Activated naive CD4-positive, alpha-beta T cell treated with anti-CD3 and anti-CD28 coated beads for 36 hours (primary cell): ENCODE data around the gene DIS3L2. TPM values are rescaled to one million over a fixed set of nuclear protein-coding genes. Genes with fewer than 3 reads are reported as not detected.
"Not testable (repeated sequence)": the region's sequence is repeated elsewhere in the genome, so short reads cannot be mapped to it uniquely, and the experiment has no call there.

Experiments
- CTCF ChIA-PET: fragments of 350-600 bp; sonication (Branson Sonifier 250); formaldehyde crosslinking; loops from one replicate; lab custom pipeline; 2021; ENCODE audit warnings: antibody characterized with exemption; lab: Charles Lee
- DNase-seq: peaks from one replicate; pipeline ENCODE4 v3.0.0-alpha.2; 2020
- H3K27ac Mint-ChIP-seq: one replicate; pipeline ENCODE4 v1.8.0; 2021; ENCODE audit warnings: mild to moderate bottlenecking, mixed read lengths
- H3K27me3 Mint-ChIP-seq: one replicate; pipeline ENCODE4 v1.8.0; 2021; ENCODE audit warnings: low read depth, mixed read lengths
- H3K36me3 Mint-ChIP-seq: one replicate; pipeline ENCODE4 v1.8.0; 2021; ENCODE audit warnings: low read depth, mixed read lengths
- H3K4me1 Mint-ChIP-seq: one replicate; pipeline ENCODE4 v1.8.0; 2021; ENCODE audit warnings: low read depth, mixed read lengths
- H3K4me3 Mint-ChIP-seq: one replicate; pipeline ENCODE4 v1.8.0; 2021; ENCODE audit warnings: mild to moderate bottlenecking, moderate library complexity, mixed read lengths
- H3K9me3 Mint-ChIP-seq: one replicate; pipeline ENCODE4 v1.8.0; 2021; ENCODE audit warnings: mixed read lengths
- intact Hi-C: fragments of 100-400 bp; cut with micrococcal nuclease; formaldehyde crosslinking; loops from one replicate; pipeline ENCODE4 v1.15.1; 2023
- total RNA-seq, 2 experiments: library from RNA; stranded (reverse); gene quantifications; one replicate each; pipeline ENCODE4 v1.2.3, GENCODE V29; 2021

DIS3L2 gene
- total RNA-seq, 2 experiments from 2014 or later, result 32.4 to 35.3 TPM

GRCh38 chr2:232321817-232322559 is 360.5 kb downstream of the DIS3L2 start:
- no peaks in the 10 kb centered on the region for H3K27me3 Mint-ChIP-seq
- CTCF ChIA-PET, result interaction anchor here (0.7 to 8.8 kb wide), 6 partner anchors 13 to 205 kb away, joined by 3 to 66 read pairs (median 4); no protein-coding TSS in a partner anchor
- intact Hi-C loops, result loop anchor here (1.0 kb wide), 1 partner anchor 82 kb away; no protein-coding TSS in a partner anchor
- H3K4me3 Mint-ChIP-seq, result no peak overlapping the region
- peak overlapping the region; percentile 79 for H3K27ac Mint-ChIP-seq
- H3K9me3 Mint-ChIP-seq, result no peaks in the 10 kb centered on the region
- no peaks in the 10 kb centered on the region for H3K36me3 Mint-ChIP-seq
- no peak for DNase-seq
- H3K4me1 Mint-ChIP-seq, result peaks cover 57% of the 10 kb centered on the region

- peak; percentile 50 for DNase-seq
- Mint-ChIP-seq H3K36me3 (no peaks in the 10 kb centered on the region), H3K4me3 (no peak overlapping the region), H3K9me3 (no peaks in the 10 kb centered on the region), H3K4me1 (peaks cover 57% of the 10 kb centered on the region), H3K27me3 (no peaks in the 10 kb centered on the region), H3K27ac (peak overlapping the region; percentile 20)
- CTCF ChIA-PET, result interaction anchor here (0.7 to 8.8 kb wide), 6 partner anchors 13 to 206 kb away, joined by 3 to 66 read pairs (median 3); no protein-coding TSS in a partner anchor
- intact Hi-C loops, result no loop called here
Measured at GRCh38 chr2:232322560-232323327, 361.2 kb downstream of the DIS3L2 start.

GRCh38 chr2:232323328-232323650 is 361.8 kb downstream of the DIS3L2 start:
- Mint-ChIP-seq H3K27ac (no peak overlapping the region), H3K4me1 (peaks cover 52% of the 10 kb centered on the region), H3K4me3 (no peak overlapping the region), H3K27me3 (no peaks in the 10 kb centered on the region), H3K9me3 (no peaks in the 10 kb centered on the region), H3K36me3 (no peaks in the 10 kb centered on the region)
- intact Hi-C loops, result no loop called here
- CTCF ChIA-PET, result interaction anchor here (0.9 to 8.8 kb wide), 5 partner anchors 13 to 187 kb away, joined by 3 to 66 read pairs (median 3); no protein-coding TSS in a partner anchor
- no peak for DNase-seq

GRCh38 chr2:232323967-232324366 is 362.5 kb downstream of the DIS3L2 start:
- DNase-seq, result peak; percentile 0
- intact Hi-C loops, H3K27me3 Mint-ChIP-seq, H3K36me3 Mint-ChIP-seq, H3K27ac Mint-ChIP-seq, H3K9me3 Mint-ChIP-seq, H3K4me3 Mint-ChIP-seq: not testable (repeated sequence)
- H3K4me1 Mint-ChIP-seq, result peaks cover 45% of the 10 kb centered on the region
- CTCF ChIA-PET, result interaction anchor here (1.0 to 8.8 kb wide), 6 partner anchors 8 to 426 kb away, joined by 3 to 66 read pairs (median 19); partner anchors contain the start of gene NPPC

- CTCF ChIA-PET, result interaction anchor here (0.8 to 8.8 kb wide), 11 partner anchors 9 to 427 kb away, joined by 3 to 66 read pairs (median 10); partner anchors contain the start of gene NPPC
- intact Hi-C loops, result loop anchor here (5.0 kb wide), 1 partner anchor 472 kb away; no protein-coding TSS in a partner anchor
- peak; percentile 1 for DNase-seq
- Mint-ChIP-seq H3K4me3 (no peak overlapping the region), H3K9me3 (no peaks in the 10 kb centered on the region), H3K36me3 (no peaks in the 10 kb centered on the region), H3K27me3 (no peaks in the 10 kb centered on the region), H3K27ac (no peak overlapping the region), H3K4me1 (peaks cover 37% of the 10 kb centered on the region)
Measured at GRCh38 chr2:232324778-232325177, 363.3 kb downstream of the DIS3L2 start.

GRCh38 chr2:232325324-232326273 is 364.1 kb downstream of the DIS3L2 start:
- DNase-seq, result peak; percentile 65
- Mint-ChIP-seq H3K27ac (no peak overlapping the region), H3K4me1 (peaks cover 29% of the 10 kb centered on the region), H3K4me3 (no peak overlapping the region), H3K36me3 (no peaks in the 10 kb centered on the region), H3K9me3 (no peaks in the 10 kb centered on the region), H3K27me3 (no peaks in the 10 kb centered on the region)
- CTCF ChIA-PET, result interaction anchor here (0.6 to 8.8 kb wide), 16 partner anchors 8 to 428 kb away, joined by 3 to 66 read pairs (median 6); partner anchors contain the start of gene NPPC
- intact Hi-C loops, result loop anchor here (2.0 to 5.0 kb wide), 3 partner anchors 33 to 473 kb away; no protein-coding TSS in a partner anchor

- H3K9me3 Mint-ChIP-seq, DNase-seq, H3K27ac Mint-ChIP-seq, H3K4me3 Mint-ChIP-seq, H3K27me3 Mint-ChIP-seq, H3K36me3 Mint-ChIP-seq: not testable (repeated sequence)
- CTCF ChIA-PET, result interaction anchor here (0.9 to 8.8 kb wide), 14 partner anchors 9 to 428 kb away, joined by 3 to 66 read pairs (median 8); partner anchors contain the start of gene NPPC
- H3K4me1 Mint-ChIP-seq, result peaks cover 20% of the 10 kb centered on the region
- intact Hi-C loops, result loop anchor here (1.0 to 5.0 kb wide), 6 partner anchors 34 to 474 kb away; partner anchors contain the start of gene NPPC
Measured at GRCh38 chr2:232326274-232327104, 365.0 kb downstream of the DIS3L2 start.

- no peak overlapping the region for H3K4me3 Mint-ChIP-seq
- peaks cover 11% of the 10 kb centered on the region for H3K4me1 Mint-ChIP-seq
- CTCF ChIA-PET, result interaction anchor here (0.6 to 8.8 kb wide), 12 partner anchors 12 to 1688 kb away, joined by 3 to 66 read pairs (median 8); partner anchors contain the start of gene NPPC
- no peaks in the 10 kb centered on the region for H3K36me3 Mint-ChIP-seq
- no peaks in the 10 kb centered on the region for H3K27me3 Mint-ChIP-seq
- H3K9me3 Mint-ChIP-seq, result no peaks in the 10 kb centered on the region
- peak; percentile 92 for DNase-seq
- H3K27ac Mint-ChIP-seq, result no peak overlapping the region
- intact Hi-C loops, result loop anchor here (1.0 to 5.0 kb wide), 6 partner anchors 35 to 475 kb away; partner anchors contain the start of gene NPPC
Measured at GRCh38 chr2:232327105-232328031, 365.9 kb downstream of the DIS3L2 start.

GRCh38 chr2:232328032-232328422 is 366.5 kb downstream of the DIS3L2 start:
- no peaks in the 10 kb centered on the region for H3K36me3 Mint-ChIP-seq
- CTCF ChIA-PET, result interaction anchor here (0.6 to 4.5 kb wide), 6 partner anchors 33 to 1687 kb away, joined by 3 to 29 read pairs (median 3); partner anchors contain the start of gene NPPC
- no peak overlapping the region for H3K4me3 Mint-ChIP-seq
- peak; percentile 12 for DNase-seq
- intact Hi-C loops, result loop anchor here (5.0 kb wide), 1 partner anchor 476 kb away; no protein-coding TSS in a partner anchor
- no peaks in the 10 kb centered on the region for H3K9me3 Mint-ChIP-seq
- H3K27ac Mint-ChIP-seq, result no peak overlapping the region
- peaks cover 6% of the 10 kb centered on the region for H3K4me1 Mint-ChIP-seq
- no peaks in the 10 kb centered on the region for H3K27me3 Mint-ChIP-seq
